ENCODE measurements around the gene ERC1.

DNA sequence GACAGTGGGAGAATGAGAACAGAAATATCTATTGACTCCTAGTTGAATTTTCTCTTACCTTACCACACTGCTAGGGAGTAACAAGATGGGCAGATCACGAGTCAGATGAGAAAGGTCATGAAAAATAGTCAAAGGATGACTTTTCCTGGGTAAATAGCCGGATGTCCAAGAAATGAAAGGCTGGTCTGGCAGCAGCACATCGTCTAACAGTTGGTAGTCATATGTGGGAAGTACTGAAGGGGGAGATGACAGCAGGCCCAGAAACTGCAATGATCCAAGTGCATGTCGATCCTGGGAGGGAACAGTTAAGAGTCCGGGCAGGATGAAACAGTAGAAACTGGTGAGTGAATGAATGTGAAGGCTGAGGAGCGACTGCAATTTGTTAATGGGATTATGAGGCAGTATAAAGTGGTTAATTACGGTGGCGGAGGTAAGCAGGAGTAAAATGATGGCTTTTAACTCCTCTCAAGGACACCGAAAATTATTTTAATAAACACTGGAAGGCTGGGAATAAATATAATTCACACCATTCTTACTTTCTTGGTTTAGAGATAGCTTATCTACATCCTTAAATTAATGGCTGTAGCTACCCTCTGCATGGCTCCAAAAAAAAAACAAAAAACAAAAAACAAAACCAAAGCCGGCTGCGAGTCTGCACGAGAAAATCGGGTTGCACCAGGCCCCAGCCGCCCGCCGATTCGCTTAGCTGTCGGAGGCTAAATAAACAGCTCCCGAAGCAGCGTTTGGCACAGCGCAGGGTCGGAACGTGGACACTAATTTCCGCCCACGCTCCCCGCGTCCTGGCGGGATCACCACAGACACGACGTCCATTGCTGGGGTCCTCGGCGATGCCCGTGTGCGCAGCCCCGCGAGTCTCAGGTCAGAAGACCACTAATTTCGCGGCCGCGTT, 1.0 kb upstream of the ERC1 start:
- TF ChIP-seq, protein P1, sequence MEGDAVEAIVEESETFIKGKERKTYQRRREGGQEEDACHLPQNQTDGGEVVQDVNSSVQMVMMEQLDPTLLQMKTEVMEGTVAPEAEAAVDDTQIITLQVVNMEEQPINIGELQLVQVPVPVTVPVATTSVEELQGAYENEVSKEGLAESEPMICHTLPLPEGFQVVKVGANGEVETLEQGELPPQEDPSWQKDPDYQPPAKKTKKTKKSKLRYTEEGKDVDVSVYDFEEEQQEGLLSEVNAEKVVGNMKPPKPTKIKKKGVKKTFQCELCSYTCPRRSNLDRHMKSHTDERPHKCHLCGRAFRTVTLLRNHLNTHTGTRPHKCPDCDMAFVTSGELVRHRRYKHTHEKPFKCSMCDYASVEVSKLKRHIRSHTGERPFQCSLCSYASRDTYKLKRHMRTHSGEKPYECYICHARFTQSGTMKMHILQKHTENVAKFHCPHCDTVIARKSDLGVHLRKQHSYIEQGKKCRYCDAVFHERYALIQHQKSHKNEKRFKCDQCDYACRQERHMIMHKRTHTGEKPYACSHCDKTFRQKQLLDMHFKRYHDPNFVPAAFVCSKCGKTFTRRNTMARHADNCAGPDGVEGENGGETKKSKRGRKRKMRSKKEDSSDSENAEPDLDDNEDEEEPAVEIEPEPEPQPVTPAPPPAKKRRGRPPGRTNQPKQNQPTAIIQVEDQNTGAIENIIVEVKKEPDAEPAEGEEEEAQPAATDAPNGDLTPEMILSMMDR (IDR thresholded peaks at IDR 0.05; ENCODE audit: poor library complexity), result no peak
- TF ChIP-seq EZH2 (IDR thresholded peaks at IDR 0.05; ENCODE audit: borderline replicate concordance) (no peak), EZH2phosphoT487 (IDR thresholded peaks at IDR 0.05; ENCODE audit: low read depth, severe bottlenecking, unreplicated experiment) (no peak)

All from hepatocyte (in vitro differentiated cells).